ENCODE measurements around the gene HDGFL2.

DNA sequence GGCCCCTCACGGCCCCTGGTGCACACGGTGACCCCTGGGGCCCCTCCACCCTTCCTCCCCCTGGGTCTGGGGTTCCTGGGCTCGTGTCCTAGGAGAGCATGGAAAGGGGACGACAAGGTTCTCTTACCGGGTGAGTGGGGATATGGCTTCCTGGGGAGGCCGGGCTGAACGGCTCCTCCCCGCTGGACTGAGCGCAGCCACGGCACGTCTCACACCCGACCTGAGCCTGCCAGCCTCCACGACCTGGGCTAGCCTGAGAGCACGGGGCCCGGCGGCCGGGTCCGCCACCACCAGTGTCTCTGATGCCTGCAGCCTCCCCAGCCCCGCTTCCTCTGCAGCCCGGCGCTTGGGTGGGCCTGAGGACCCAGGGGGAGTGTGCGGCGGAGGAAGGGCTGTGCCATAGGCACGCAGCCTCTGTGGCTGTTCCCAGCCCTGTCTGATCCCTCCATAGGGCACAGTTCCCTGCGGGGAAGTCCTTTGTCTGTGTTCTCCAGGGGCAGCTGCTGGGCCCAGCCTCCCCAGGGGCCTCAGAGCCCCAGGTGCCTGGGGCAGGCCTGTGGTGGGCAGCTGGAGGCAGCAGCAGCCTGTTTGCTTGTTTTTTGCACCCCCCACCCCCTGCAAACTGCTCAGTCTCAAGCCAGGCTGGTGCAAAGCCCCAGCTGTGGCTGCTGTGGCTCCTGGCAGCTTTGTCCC is 31.2 kb downstream of the HDGFL2 start:
- TF ChIP-seq, protein P1, sequence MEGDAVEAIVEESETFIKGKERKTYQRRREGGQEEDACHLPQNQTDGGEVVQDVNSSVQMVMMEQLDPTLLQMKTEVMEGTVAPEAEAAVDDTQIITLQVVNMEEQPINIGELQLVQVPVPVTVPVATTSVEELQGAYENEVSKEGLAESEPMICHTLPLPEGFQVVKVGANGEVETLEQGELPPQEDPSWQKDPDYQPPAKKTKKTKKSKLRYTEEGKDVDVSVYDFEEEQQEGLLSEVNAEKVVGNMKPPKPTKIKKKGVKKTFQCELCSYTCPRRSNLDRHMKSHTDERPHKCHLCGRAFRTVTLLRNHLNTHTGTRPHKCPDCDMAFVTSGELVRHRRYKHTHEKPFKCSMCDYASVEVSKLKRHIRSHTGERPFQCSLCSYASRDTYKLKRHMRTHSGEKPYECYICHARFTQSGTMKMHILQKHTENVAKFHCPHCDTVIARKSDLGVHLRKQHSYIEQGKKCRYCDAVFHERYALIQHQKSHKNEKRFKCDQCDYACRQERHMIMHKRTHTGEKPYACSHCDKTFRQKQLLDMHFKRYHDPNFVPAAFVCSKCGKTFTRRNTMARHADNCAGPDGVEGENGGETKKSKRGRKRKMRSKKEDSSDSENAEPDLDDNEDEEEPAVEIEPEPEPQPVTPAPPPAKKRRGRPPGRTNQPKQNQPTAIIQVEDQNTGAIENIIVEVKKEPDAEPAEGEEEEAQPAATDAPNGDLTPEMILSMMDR (IDR thresholded peaks at IDR 0.05; ENCODE audit: borderline replicate concordance, extremely low read depth, low read length, poor library complexity, severe bottlenecking): no peak
- no peak for TF ChIP-seq EZH2 (IDR thresholded peaks at IDR 0.05; ENCODE audit: borderline replicate concordance, low read depth, low read length, severe bottlenecking)
